ENCODE data around the gene THRA. TPM values are rescaled to one million over a fixed set of nuclear protein-coding genes. Genes with fewer than 3 reads are reported as not detected.

THRA gene
- total and polyA plus RNA-seq, 2 donors, result 9.9 to 14.3 TPM

- Histone ChIP-seq H3K4me3 (ENCODE audit: low read length in 2 of 2) (peak overlapping the region; percentile 21 to 35), H3K9me3 (ENCODE audit: control insufficient read depth in 2 of 2, insufficient read depth in 1 of 2, low read length in 1 of 2) (no peaks in the 10 kb centered on the region), H3K27me3 (ENCODE audit: control insufficient read depth in 2 of 2, insufficient read depth in 1 of 2, low read length in 1 of 2) (no peaks in the 10 kb centered on the region), H3K4me1 (ENCODE audit: control insufficient read depth in 2 of 2, insufficient read depth in 2 of 2, low read length in 2 of 2) (peaks cover 46 to 86% of the 10 kb centered on the region in 2 donors), H3K27ac (ENCODE audit: low read depth in 1 of 2, low read length in 1 of 2) (peak overlapping the region; percentile 81 to 83), H3K36me3 (ENCODE audit: control insufficient read depth in 2 of 2, insufficient read depth in 2 of 2, low read length in 1 of 2) (no peaks in the 10 kb centered on the region)
- peak; percentile 73 to 92 (median 83) for DNase-seq (ENCODE audit: low read depth in 6 of 9, low spot score in 9 of 9)
- WGBS, result 6% methylated on average over 14 of the region's 14 CpGs
Observed at GRCh38 chr17:40068917-40069750, 6.4 kb downstream of the THRA start.

- H3K4me1 ChIP-seq (ENCODE audit: control insufficient read depth in 2 of 2, insufficient read depth in 2 of 2, low read length in 2 of 2), result peaks cover 44 to 85% of the 10 kb centered on the region in 2 donors
- peak overlapping the region; percentile 81 to 83 for H3K27ac ChIP-seq (ENCODE audit: low read depth in 1 of 2, low read length in 1 of 2)
- DNase-seq (ENCODE audit: low read depth in 6 of 9, low spot score in 9 of 9), result peak in 1 of 9 donors; percentile 54
- no peaks in the 10 kb centered on the region for H3K27me3 ChIP-seq (ENCODE audit: control insufficient read depth in 2 of 2, insufficient read depth in 1 of 2, low read length in 1 of 2)
- 27% methylated on average over 14 of the region's 14 CpGs for WGBS
- peaks cover 0 to 7% of the 10 kb centered on the region in 2 donors for H3K36me3 ChIP-seq (ENCODE audit: control insufficient read depth in 2 of 2, insufficient read depth in 2 of 2, low read length in 1 of 2)
- no peaks in the 10 kb centered on the region for H3K9me3 ChIP-seq (ENCODE audit: control insufficient read depth in 2 of 2, insufficient read depth in 1 of 2, low read length in 1 of 2)
- H3K4me3 ChIP-seq (ENCODE audit: low read length in 2 of 2), result no peak overlapping the region
Observed at GRCh38 chr17:40069751-40070708, 7.3 kb downstream of the THRA start.

- Histone ChIP-seq H3K9me3 (ENCODE audit: control insufficient read depth in 2 of 2, insufficient read depth in 1 of 2, low read length in 1 of 2) (no peaks in the 10 kb centered on the region), H3K36me3 (ENCODE audit: control insufficient read depth in 2 of 2, insufficient read depth in 2 of 2, low read length in 1 of 2) (peaks cover 2 to 7% of the 10 kb centered on the region in 2 donors), H3K27me3 (ENCODE audit: control insufficient read depth in 2 of 2, insufficient read depth in 1 of 2, low read length in 1 of 2) (no peaks in the 10 kb centered on the region), H3K4me3 (ENCODE audit: low read length in 2 of 2) (no peak overlapping the region), H3K4me1 (ENCODE audit: control insufficient read depth in 2 of 2, insufficient read depth in 2 of 2, low read length in 2 of 2) (peaks cover 47 to 85% of the 10 kb centered on the region in 2 donors), H3K27ac (ENCODE audit: low read depth in 1 of 2, low read length in 1 of 2) (peak overlapping the region; percentile 56 to 81)
- peak in 1 of 9 donors; percentile 37 for DNase-seq (ENCODE audit: low read depth in 6 of 9, low spot score in 9 of 9)
- 48% methylated on average over 8 of the region's 8 CpGs for whole genome bisulfite sequencing
Observed at GRCh38 chr17:40070709-40071312, 8.0 kb downstream of the THRA start.

- Histone ChIP-seq H3K27ac (ENCODE audit: low read depth in 1 of 2, low read length in 1 of 2) (peak overlapping the region; percentile 43 to 81), H3K4me3 (ENCODE audit: low read length in 2 of 2) (no peak overlapping the region), H3K27me3 (ENCODE audit: control insufficient read depth in 2 of 2, insufficient read depth in 1 of 2, low read length in 1 of 2) (no peaks in the 10 kb centered on the region), H3K36me3 (ENCODE audit: control insufficient read depth in 2 of 2, insufficient read depth in 2 of 2, low read length in 1 of 2) (peaks cover 4 to 9% of the 10 kb centered on the region in 2 donors), H3K9me3 (ENCODE audit: control insufficient read depth in 2 of 2, insufficient read depth in 1 of 2, low read length in 1 of 2) (no peaks in the 10 kb centered on the region), H3K4me1 (ENCODE audit: control insufficient read depth in 2 of 2, insufficient read depth in 2 of 2, low read length in 2 of 2) (peaks cover 48 to 86% of the 10 kb centered on the region in 2 donors)
- 89% methylated on average over 16 of the region's 16 CpGs for WGBS
- DNase-seq (ENCODE audit: low read depth in 6 of 9, low spot score in 9 of 9), result no peak
Observed at GRCh38 chr17:40071313-40072039, 8.7 kb downstream of the THRA start.

GRCh38 chr17:40072040-40072734 lies 9.4 kb downstream of the THRA start:
- no peak overlapping the region for H3K4me3 ChIP-seq (ENCODE audit: low read length in 2 of 2)
- peaks cover 48 to 85% of the 10 kb centered on the region in 2 donors for H3K4me1 ChIP-seq (ENCODE audit: control insufficient read depth in 2 of 2, insufficient read depth in 2 of 2, low read length in 2 of 2)
- no peaks in the 10 kb centered on the region for H3K27me3 ChIP-seq (ENCODE audit: control insufficient read depth in 2 of 2, insufficient read depth in 1 of 2, low read length in 1 of 2)
- 70% methylated on average over 19 of the region's 19 CpGs for WGBS
- H3K36me3 ChIP-seq (ENCODE audit: control insufficient read depth in 2 of 2, insufficient read depth in 2 of 2, low read length in 1 of 2), result peaks cover 4 to 15% of the 10 kb centered on the region in 2 donors
- no peak for DNase-seq (ENCODE audit: low read depth in 6 of 9, low spot score in 9 of 9)
- no peaks in the 10 kb centered on the region for H3K9me3 ChIP-seq (ENCODE audit: control insufficient read depth in 2 of 2, insufficient read depth in 1 of 2, low read length in 1 of 2)
- peak overlapping the region; percentile 1 to 30 for H3K27ac ChIP-seq (ENCODE audit: low read depth in 1 of 2, low read length in 1 of 2)

- no peak overlapping the region for H3K4me3 ChIP-seq (ENCODE audit: low read length in 2 of 2)
- WGBS, result 79% methylated on average over 8 of the region's 8 CpGs
Observed at GRCh38 chr17:40072735-40073346, 10.1 kb downstream of the THRA start.

GRCh38 chr17:40073454-40074174 lies 10.8 kb downstream of the THRA start:
- Histone ChIP-seq H3K27me3 (ENCODE audit: control insufficient read depth in 2 of 2, insufficient read depth in 1 of 2, low read length in 1 of 2) (no peaks in the 10 kb centered on the region), H3K9me3 (ENCODE audit: control insufficient read depth in 2 of 2, insufficient read depth in 1 of 2, low read length in 1 of 2) (no peaks in the 10 kb centered on the region), H3K4me3 (ENCODE audit: low read length in 2 of 2) (no peak overlapping the region), H3K4me1 (ENCODE audit: control insufficient read depth in 2 of 2, insufficient read depth in 2 of 2, low read length in 2 of 2) (peaks cover 39 to 70% of the 10 kb centered on the region in 2 donors), H3K27ac (ENCODE audit: low read depth in 1 of 2, low read length in 1 of 2) (peak overlapping the region in 1 of 2 donors; percentile 26), H3K36me3 (ENCODE audit: control insufficient read depth in 2 of 2, insufficient read depth in 2 of 2, low read length in 1 of 2) (peaks cover 4 to 20% of the 10 kb centered on the region in 2 donors)
- no peak for DNase-seq (ENCODE audit: low read depth in 6 of 9, low spot score in 9 of 9)
- 96% methylated on average over 7 of the region's 7 CpGs for WGBS

More at GRCh38 chr17:40072735-40073346, 10.1 kb downstream of the THRA start:
- Histone ChIP-seq H3K27me3 (ENCODE audit: control insufficient read depth in 2 of 2, insufficient read depth in 1 of 2, low read length in 1 of 2) (no peaks in the 10 kb centered on the region), H3K4me1 (ENCODE audit: control insufficient read depth in 2 of 2, insufficient read depth in 2 of 2, low read length in 2 of 2) (peaks cover 46 to 78% of the 10 kb centered on the region in 2 donors), H3K27ac (ENCODE audit: low read depth in 1 of 2, low read length in 1 of 2) (peak overlapping the region in 1 of 2 donors; percentile 26), H3K9me3 (ENCODE audit: control insufficient read depth in 2 of 2, insufficient read depth in 1 of 2, low read length in 1 of 2) (no peaks in the 10 kb centered on the region), H3K36me3 (ENCODE audit: control insufficient read depth in 2 of 2, insufficient read depth in 2 of 2, low read length in 1 of 2) (peaks cover 4 to 20% of the 10 kb centered on the region in 2 donors)
- DNase-seq (ENCODE audit: low read depth in 6 of 9, low spot score in 9 of 9), result peak in 1 of 9 donors; percentile 41
